ENCODE data around the gene TRIM72. TPM values are rescaled to one million over a fixed set of nuclear protein-coding genes. Genes with fewer than 3 reads are reported as not detected.

TRIM72 gene
- total and polyA plus RNA-seq, 2 of the 4 experiments (the other 2 are of a cell fraction), result not detected

DNA sequence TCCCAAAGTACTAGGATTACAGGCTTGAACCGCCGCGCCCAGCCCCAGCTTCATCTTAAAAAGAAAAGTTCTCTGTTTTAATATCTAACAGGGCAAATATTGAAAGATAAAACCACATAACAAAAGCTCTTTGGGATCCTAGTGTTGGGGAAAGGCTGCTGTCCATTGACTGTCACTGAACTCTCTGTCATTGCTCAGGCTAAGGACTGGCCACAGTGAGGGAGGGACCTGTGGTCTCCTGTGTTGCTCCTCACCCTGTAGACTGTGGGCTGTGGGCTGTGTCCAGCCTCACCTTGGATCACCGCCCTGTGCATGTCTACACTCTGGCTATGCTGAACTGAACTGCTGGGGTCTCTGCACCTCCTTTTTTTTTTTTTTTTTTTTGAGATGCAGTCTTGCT is 14.3 kb downstream of the TRIM72 start:
- Histone ChIP-seq H2BK120ac (ENCODE audit: low read depth, low read length) (no peak overlapping the region), H3K9me3 (ENCODE audit: control insufficient read depth, insufficient read depth, low read length) (no peaks in the 10 kb centered on the region), H2AFZ (replicated peaks; ENCODE audit: low read length, poor library complexity) (no peak overlapping the region), H4K8ac (ENCODE audit: low read depth in 2 of 2, low read length in 2 of 2) (no peak overlapping the region), H3K14ac (replicated peaks; ENCODE audit: low read depth, low read length) (no peak overlapping the region), H3K4me3 (ENCODE audit: insufficient read depth, low read depth, low read length) (no peak overlapping the region), H4K91ac (ENCODE audit: insufficient read depth, low read depth, low read length) (no peak overlapping the region), H3K4ac (ENCODE audit: low read depth, low read length) (no peak overlapping the region), H3K9ac (ENCODE audit: low read depth, low read length) (no peak overlapping the region), H3K79me1 (ENCODE audit: low read depth in 1 of 2, low read length in 2 of 2) (no peaks in the 10 kb centered on the region), H3K36me3 (ENCODE audit: control insufficient read depth, insufficient read depth, low read length) (no peaks in the 10 kb centered on the region), H3K56ac (ENCODE audit: extremely low read depth, insufficient read depth, low read length) (no peak overlapping the region), H2AK9ac (replicated peaks; ENCODE audit: low read depth, low read length, poor library complexity) (no peak overlapping the region), H3K4me2 (ENCODE audit: low read depth, low read length) (no peak overlapping the region), H2BK20ac (ENCODE audit: low read depth, low read length) (no peak overlapping the region), H3K4me1 (ENCODE audit: control insufficient read depth, insufficient read depth, low read length) (no peaks in the 10 kb centered on the region), H3K27ac (ENCODE audit: insufficient read depth, low read length) (no peak overlapping the region), H3K23ac (ENCODE audit: low read depth, low read length) (no peak overlapping the region), H3K9me1 (ENCODE audit: insufficient read depth, low read length) (no peaks in the 10 kb centered on the region), H3K18ac (ENCODE audit: low read depth, low read length) (no peak overlapping the region), H2AK5ac (ENCODE audit: low read depth, low read length) (no peak overlapping the region), H2BK15ac (ENCODE audit: low read depth, low read length) (no peak overlapping the region), H4K5ac (ENCODE audit: low read depth, low read length) (no peak overlapping the region), H2BK5ac (ENCODE audit: low read depth, low read length, poor library complexity, severe bottlenecking) (no peak overlapping the region), H4K20me1 (ENCODE audit: insufficient read depth, low read length) (no peaks in the 10 kb centered on the region), H3K27me3 (ENCODE audit: control insufficient read depth, insufficient read depth, low read length) (peaks cover 3% of the 10 kb centered on the region; the same call in 1 of the 2 replicates)
- intact Hi-C loops (cut with micrococcal nuclease) (no loop called here), dilution Hi-C loops (cut with HindIII; ENCODE audit: low sequenced_read_pairs, unreplicated experiment) (no loop called here), in situ Hi-C loops (cut with MboI; ENCODE audit: low sequenced_read_pairs) (no loop called here)
- TF ChIP-seq MXI1 (IDR thresholded peaks at IDR 0.05; ENCODE audit: borderline replicate concordance, low read depth, low read length), result no peak
- no peak for TF ChIP-seq SMC3 (IDR thresholded peaks at IDR 0.05; ENCODE audit: low read depth, low read length)
- TF ChIP-seq, protein P1, sequence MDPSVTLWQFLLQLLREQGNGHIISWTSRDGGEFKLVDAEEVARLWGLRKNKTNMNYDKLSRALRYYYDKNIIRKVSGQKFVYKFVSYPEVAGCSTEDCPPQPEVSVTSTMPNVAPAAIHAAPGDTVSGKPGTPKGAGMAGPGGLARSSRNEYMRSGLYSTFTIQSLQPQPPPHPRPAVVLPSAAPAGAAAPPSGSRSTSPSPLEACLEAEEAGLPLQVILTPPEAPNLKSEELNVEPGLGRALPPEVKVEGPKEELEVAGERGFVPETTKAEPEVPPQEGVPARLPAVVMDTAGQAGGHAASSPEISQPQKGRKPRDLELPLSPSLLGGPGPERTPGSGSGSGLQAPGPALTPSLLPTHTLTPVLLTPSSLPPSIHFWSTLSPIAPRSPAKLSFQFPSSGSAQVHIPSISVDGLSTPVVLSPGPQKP (IDR thresholded peaks at IDR 0.05; ENCODE audit: borderline replicate concordance, low read depth, low read length), result no peak
- TF ChIP-seq MAFK (IDR thresholded peaks at IDR 0.05; ENCODE audit: low read depth, low read length), result no peak
- TF ChIP-seq MAZ (IDR thresholded peaks at IDR 0.05; ENCODE audit: borderline replicate concordance, low read depth, low read length), result no peak
- TF ChIP-seq, protein P2, sequence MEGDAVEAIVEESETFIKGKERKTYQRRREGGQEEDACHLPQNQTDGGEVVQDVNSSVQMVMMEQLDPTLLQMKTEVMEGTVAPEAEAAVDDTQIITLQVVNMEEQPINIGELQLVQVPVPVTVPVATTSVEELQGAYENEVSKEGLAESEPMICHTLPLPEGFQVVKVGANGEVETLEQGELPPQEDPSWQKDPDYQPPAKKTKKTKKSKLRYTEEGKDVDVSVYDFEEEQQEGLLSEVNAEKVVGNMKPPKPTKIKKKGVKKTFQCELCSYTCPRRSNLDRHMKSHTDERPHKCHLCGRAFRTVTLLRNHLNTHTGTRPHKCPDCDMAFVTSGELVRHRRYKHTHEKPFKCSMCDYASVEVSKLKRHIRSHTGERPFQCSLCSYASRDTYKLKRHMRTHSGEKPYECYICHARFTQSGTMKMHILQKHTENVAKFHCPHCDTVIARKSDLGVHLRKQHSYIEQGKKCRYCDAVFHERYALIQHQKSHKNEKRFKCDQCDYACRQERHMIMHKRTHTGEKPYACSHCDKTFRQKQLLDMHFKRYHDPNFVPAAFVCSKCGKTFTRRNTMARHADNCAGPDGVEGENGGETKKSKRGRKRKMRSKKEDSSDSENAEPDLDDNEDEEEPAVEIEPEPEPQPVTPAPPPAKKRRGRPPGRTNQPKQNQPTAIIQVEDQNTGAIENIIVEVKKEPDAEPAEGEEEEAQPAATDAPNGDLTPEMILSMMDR (conservative IDR thresholded peaks at IDR 0.05; ENCODE audit: low read depth, low read length), result no peak
- TF ChIP-seq FOS (IDR thresholded peaks at IDR 0.05; ENCODE audit: low read depth, low read length), result no peak
- TF ChIP-seq NFE2L2 (IDR thresholded peaks at IDR 0.05; ENCODE audit: low read depth, low read length), result no peak
- ATAC-seq (ENCODE audit: low read depth), result no peak
- BruUV-seq (replicated peaks), result no TSS peak
- WGBS, 2 experiments (ENCODE audit: extremely low coverage in 2 of 2, insufficient read length in 1 of 2), result 80% methylated on average over 1 of the region's 4 CpGs; no CpG with 5 or more reads in 1 of the 2 experiments
- POLR2A ChIA-PET (ENCODE audit: unreplicated experiment), result no interaction called here
- no peak for DNase-seq
- CTCF ChIA-PET, result no interaction called here
